GM18526 (cell line): ENCODE data around the gene SPEN.

Experiments used
- POLR2A ChIP-seq: IDR thresholded peaks from 3 replicates; pipeline ENCODE4 v1.6.1; 2011; ENCODE audit not compliant: insufficient read length; ENCODE audit errors: extremely low read depth

SPEN gene

GRCh38 chr1:15830258-15830657 is 17.2 kb upstream of the SPEN start:
- no peak for TF ChIP-seq POLR2A

- TF ChIP-seq POLR2A: no peak
Observed at GRCh38 chr1:15833069-15833679, 14.3 kb upstream of the SPEN start.

GRCh38 chr1:15833842-15834405 is 13.6 kb upstream of the SPEN start:
- TF ChIP-seq POLR2A: no peak

GRCh38 chr1:15834406-15835204 is 12.9 kb upstream of the SPEN start:
- peak; percentile 68 for TF ChIP-seq POLR2A

GRCh38 chr1:15835205-15835740 is 12.2 kb upstream of the SPEN start:
- no peak for TF ChIP-seq POLR2A

- TF ChIP-seq POLR2A: peak; percentile 73
Observed at GRCh38 chr1:15835741-15836510, 11.6 kb upstream of the SPEN start.

- no peak for TF ChIP-seq POLR2A
Observed at GRCh38 chr1:15836772-15837669, 10.5 kb upstream of the SPEN start.

GRCh38 chr1:15837931-15838330 is 9.6 kb upstream of the SPEN start:
- TF ChIP-seq POLR2A: no peak

- TF ChIP-seq POLR2A: no peak
Observed at GRCh38 chr1:15838721-15839120, 8.8 kb upstream of the SPEN start.

- TF ChIP-seq POLR2A: no peak
Observed at GRCh38 chr1:15843826-15844572, 3.5 kb upstream of the SPEN start.

- no peak for TF ChIP-seq POLR2A
Observed at GRCh38 chr1:15847893-15848142, 311 bp downstream of the SPEN start.

- TF ChIP-seq POLR2A: no peak
Observed at GRCh38 chr1:15848143-15848928, 829 bp downstream of the SPEN start.
